Activated T-cell treated with anti-CD3 and anti-CD28 coated beads, Interleukin-2, amount 50 U/mL, for 4 hours (primary cell): ENCODE data around the gene RECQL. TPM values are rescaled to one million over a fixed set of nuclear protein-coding genes. Genes with fewer than 3 reads are reported as not detected.
"Not testable (repeated sequence)": the region's sequence is repeated elsewhere in the genome, so short reads cannot be mapped to it uniquely, and the experiment has no call there.

ENCODE experiments used
- ATAC-seq, 2 donors: fragments of 200-7000 bp; cut with Tn5 transposase; one replicate each; pipeline ENCODE4 v1.10.0; 2021
- DNase-seq: peaks from one replicate; pipeline ENCODE4 v3.0.0-alpha.2; 2020
- H3K27me3 Mint-ChIP-seq: one replicate; pipeline ENCODE4 v1.8.0; 2021; ENCODE audit warnings: low read depth, mixed read lengths
- H3K36me3 Mint-ChIP-seq: one replicate; pipeline ENCODE4 v1.8.0; 2022; ENCODE audit warnings: mixed read lengths; ENCODE audit not compliant: insufficient read depth
- H3K4me1 Mint-ChIP-seq: one replicate; pipeline ENCODE4 v1.8.0; 2021; ENCODE audit warnings: low read depth, mixed read lengths
- H3K4me3 Mint-ChIP-seq: one replicate; pipeline ENCODE4 v1.8.0; 2021; ENCODE audit warnings: mild to moderate bottlenecking, moderate library complexity, mixed read lengths
- H3K9me3 Mint-ChIP-seq: one replicate; pipeline ENCODE4 v1.8.0; 2021; ENCODE audit warnings: mixed read lengths
- total RNA-seq, 3 donors: library from RNA; stranded (reverse); gene quantifications; one replicate each; pipeline ENCODE4 v1.2.1, GENCODE V29; 2021

RECQL gene
- total RNA-seq, 3 donors from 2014 or later = 37.0 to 57.4 (median 45.7) TPM

DNA sequence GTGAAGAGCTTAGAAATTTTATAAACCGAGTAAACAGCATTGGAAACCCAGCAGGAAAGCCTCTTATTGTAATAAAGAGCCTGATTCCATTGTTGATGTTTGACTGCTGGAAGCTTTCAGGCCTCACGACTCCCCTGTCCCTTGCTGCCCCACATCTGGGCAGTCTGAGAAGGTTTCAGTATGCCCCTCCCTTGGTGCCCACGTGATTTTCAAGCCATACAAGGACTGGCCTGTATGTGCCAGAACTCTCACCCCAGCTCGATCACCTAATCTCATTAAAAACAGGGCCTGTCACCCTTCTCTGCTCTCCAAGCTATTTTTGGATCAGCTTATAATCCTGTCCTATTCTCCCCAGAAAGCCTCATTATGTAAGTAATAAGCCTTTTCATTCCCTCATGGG is 71.4 kb downstream of the RECQL start:
- ATAC-seq = no peak
- peaks cover 7% of the 10 kb centered on the region for H3K27me3 Mint-ChIP-seq
- no peaks in the 10 kb centered on the region for H3K36me3 Mint-ChIP-seq
- DNase-seq = no peak
- H3K4me1 Mint-ChIP-seq = no peaks in the 10 kb centered on the region
- H3K9me3 Mint-ChIP-seq = no peaks in the 10 kb centered on the region
- no peak overlapping the region for H3K4me3 Mint-ChIP-seq

- H3K27me3 Mint-ChIP-seq = peaks cover 7% of the 10 kb centered on the region
- ATAC-seq = no peak
Observed at GRCh38 chr12:21428241-21428640, 73.2 kb downstream of the RECQL start.

DNA sequence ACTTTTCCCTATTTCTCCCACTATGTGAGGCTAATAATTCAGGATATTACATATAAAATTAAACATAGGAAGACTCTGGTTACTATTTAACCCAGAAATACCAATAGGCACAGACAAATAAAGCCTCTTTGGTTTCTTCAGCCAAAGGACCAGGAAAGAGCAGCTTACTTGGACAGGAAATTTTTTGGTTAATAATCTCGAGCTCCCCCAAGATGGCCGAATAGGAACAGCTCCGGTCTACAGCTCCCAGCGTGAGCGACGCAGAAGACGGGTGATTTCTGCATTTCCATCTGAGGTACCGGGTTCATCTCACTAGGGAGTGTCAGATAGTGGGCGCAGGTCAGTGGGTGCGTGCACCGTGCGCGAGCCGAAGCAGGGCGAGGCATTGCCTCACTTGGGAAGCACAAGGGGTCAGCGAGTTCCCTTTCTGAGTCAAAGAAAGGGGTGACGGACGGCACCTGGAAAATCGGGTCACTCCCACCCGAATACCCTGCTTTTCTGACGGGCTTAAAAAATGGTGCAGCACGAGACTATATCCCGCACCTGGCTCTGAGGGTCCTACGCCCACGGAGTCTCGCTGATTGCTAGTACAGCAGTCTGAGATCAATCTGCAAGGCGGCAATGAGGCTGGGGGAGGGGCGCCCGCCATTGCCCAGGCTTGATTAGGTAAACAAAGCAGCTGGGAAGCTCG is 82.3 kb downstream of the RECQL start:
- not testable (repeated sequence) for H3K4me3 Mint-ChIP-seq, DNase-seq, ATAC-seq, H3K9me3 Mint-ChIP-seq, H3K4me1 Mint-ChIP-seq, H3K36me3 Mint-ChIP-seq
- peaks cover 18% of the 10 kb centered on the region for H3K27me3 Mint-ChIP-seq

More at GRCh38 chr12:21428241-21428640, 73.2 kb downstream of the RECQL start:
- H3K4me1 Mint-ChIP-seq = no peaks in the 10 kb centered on the region
- H3K9me3 Mint-ChIP-seq = no peaks in the 10 kb centered on the region
- H3K36me3 Mint-ChIP-seq = no peaks in the 10 kb centered on the region
- DNase-seq = no peak
- no peak overlapping the region for H3K4me3 Mint-ChIP-seq

Other genes with a start within 250 kb of the RECQL start
- gene SLCO1A2, start 166.7 kb downstream of the RECQL start, total RNA-seq = not detected
- not detected for gene IAPP, start 128.7 kb downstream of the RECQL start, total RNA-seq
- 10 to 100 TPM; 35.5 to 47.1 (median 45.8) TPM for gene PYROXD1, start 64.0 kb downstream of the RECQL start, total RNA-seq
- 10 to 100 TPM; 45.5 to 49.8 (median 48.1) TPM for gene GOLT1B, start 154 bp upstream of the RECQL start, total RNA-seq
- under 1 TPM; 0.10 to 0.27 (median 0.13) TPM for gene SPX, start 24.7 kb upstream of the RECQL start, total RNA-seq
- under 1 TPM in 2 of 3 donors, not detected in 1; 0.08 TPM for gene GYS2, start 103.2 kb upstream of the RECQL start, total RNA-seq
- gene LDHB, start 156.2 kb upstream of the RECQL start, total RNA-seq = 1,000 to 10,000 TPM; 1,514 to 1,661 (median 1,615) TPM